DND-41 (cell line): ENCODE results near the gene KDM6B.

Experiments used
- ATAC-seq: fragments of 200-7000 bp; cut with Tn5 transposase; 3 replicates; pipeline ENCODE4 v1.9.1; 2021; ENCODE audit warnings: low read depth; ENCODE audit not compliant: insufficient read depth
- DNase-seq: peaks from one replicate; pipeline ENCODE4 v3.0.0-alpha.2; 2020
- H2AFZ ChIP-seq: 2 replicates; pipeline ENCODE4 v1.6.0; 2012; ENCODE audit warnings: low read depth, low read length
- H3K27ac ChIP-seq: 2 replicates; pipeline ENCODE4 v1.5.1; 2012; ENCODE audit warnings: low read length, inconsistent platforms
- H3K27me3 ChIP-seq: fragments of 200-600 bp; sonication (generic); 2 replicates; pipeline ENCODE4 v1.6.0; 2012; ENCODE audit warnings: low read length, mild to moderate bottlenecking, inconsistent platforms; ENCODE audit not compliant: insufficient read depth, poor library complexity
- H3K36me3 ChIP-seq: 2 replicates; pipeline ENCODE4 v1.5.1; 2012; ENCODE audit warnings: low read length, inconsistent platforms; ENCODE audit not compliant: insufficient read depth
- H3K4me1 ChIP-seq: 2 replicates; pipeline ENCODE4 v1.5.1; 2012; ENCODE audit warnings: mild to moderate bottlenecking, low read length; ENCODE audit not compliant: insufficient read depth
- H3K4me2 ChIP-seq: 2 replicates; pipeline ENCODE4 v1.6.0; 2012; ENCODE audit warnings: mild to moderate bottlenecking, moderate library complexity, low read length, inconsistent platforms; ENCODE audit not compliant: insufficient read depth
- H3K4me3 ChIP-seq, 2 experiments: fragments of 200-600 bp in 1 of 2; shearing (Covaris generic) in 1 of 2; 2 replicates each; pipeline ENCODE4 v1.5.1; 2012 to 2016; ENCODE audit warnings: inconsistent platforms in 2 of 2, low read length in 2 of 2, mild to moderate bottlenecking in 2 of 2, low read depth in 1 of 2, moderate library complexity in 1 of 2
- H3K79me2 ChIP-seq: 2 replicates; pipeline ENCODE4 v1.6.0; 2012; ENCODE audit warnings: low read length, inconsistent platforms; ENCODE audit not compliant: insufficient read depth
- H3K9ac ChIP-seq: 2 replicates; pipeline ENCODE4 v1.6.0; 2012; ENCODE audit warnings: low read depth, mild to moderate bottlenecking, inconsistent platforms, low read length, moderate library complexity
- H3K9me3 ChIP-seq: 2 replicates; pipeline ENCODE4 v1.5.1; 2012; ENCODE audit warnings: low read length, moderate library complexity, mild to moderate bottlenecking, inconsistent platforms; ENCODE audit not compliant: insufficient read depth, severe bottlenecking
- H4K20me1 ChIP-seq: 2 replicates; pipeline ENCODE4 v1.6.0; 2012; ENCODE audit warnings: low read length; ENCODE audit not compliant: insufficient read depth
- CTCF ChIP-seq: IDR thresholded peaks from 2 replicates; pipeline ENCODE4 v1.5.1; 2012; ENCODE audit warnings: borderline replicate concordance, low read length, moderate library complexity, mild to moderate bottlenecking; ENCODE audit not compliant: poor library complexity, severe bottlenecking; ENCODE audit errors: extremely low read depth
- EZH2 ChIP-seq: IDR thresholded peaks from 3 replicates; pipeline ENCODE4 v1.6.1; 2012; ENCODE audit warnings: borderline replicate concordance, low read depth, mild to moderate bottlenecking, moderate library complexity, low read length, inconsistent platforms; ENCODE audit not compliant: severe bottlenecking

The KDM6B gene

GRCh38 chr17:7864995-7865650 is 31.1 kb downstream of the KDM6B start:
- Histone ChIP-seq H3K4me3 (no peak overlapping the region), H3K4me1 (no peaks in the 10 kb centered on the region), H4K20me1 (no peaks in the 10 kb centered on the region), H2AFZ (no peak overlapping the region), H3K9me3 (no peaks in the 10 kb centered on the region), H3K27ac (no peak overlapping the region), H3K9ac (no peak overlapping the region), H3K4me2 (no peak overlapping the region), H3K79me2 (no peaks in the 10 kb centered on the region), H3K27me3 (no peaks in the 10 kb centered on the region), H3K36me3 (peaks cover 7% of the 10 kb centered on the region; the same call in 1 of the 2 replicates)
- TF ChIP-seq CTCF = no peak
- no peak for TF ChIP-seq EZH2
- ATAC-seq (no peak), DNase-seq (no peak)

- H3K4me3 ChIP-seq = no peak overlapping the region
- H2AFZ ChIP-seq = no peak overlapping the region
- H3K27ac ChIP-seq = no peak overlapping the region
- H3K4me2 ChIP-seq = no peak overlapping the region
- no peaks in the 10 kb centered on the region for H3K79me2 ChIP-seq
- DNase-seq (no peak), ATAC-seq (peak; percentile 64; the same call in 1 of the 3 replicates)
- H3K9me3 ChIP-seq = no peaks in the 10 kb centered on the region
- no peak for TF ChIP-seq CTCF
- no peak for TF ChIP-seq EZH2
- H3K4me1 ChIP-seq = no peaks in the 10 kb centered on the region
- no peaks in the 10 kb centered on the region for H3K36me3 ChIP-seq
- no peak overlapping the region for H3K9ac ChIP-seq
- no peaks in the 10 kb centered on the region for H4K20me1 ChIP-seq
- H3K27me3 ChIP-seq = no peaks in the 10 kb centered on the region
Measured at GRCh38 chr17:7867881-7868329, 33.9 kb downstream of the KDM6B start.

GRCh38 chr17:7873051-7873450 is 39.0 kb downstream of the KDM6B start:
- Histone ChIP-seq H3K9me3 (no peaks in the 10 kb centered on the region), H3K4me1 (no peaks in the 10 kb centered on the region), H3K27ac (no peak overlapping the region), H3K79me2 (no peaks in the 10 kb centered on the region), H3K9ac (no peak overlapping the region), H4K20me1 (no peaks in the 10 kb centered on the region), H3K4me3 (no peak overlapping the region), H3K36me3 (no peaks in the 10 kb centered on the region), H3K27me3 (no peaks in the 10 kb centered on the region), H2AFZ (no peak overlapping the region), H3K4me2 (no peak overlapping the region)
- TF ChIP-seq EZH2 (no peak), CTCF (no peak)
- no peak for ATAC-seq
- DNase-seq = no peak
